GM13977 (cell line): ENCODE measurements around the gene TP73.
"Not testable (repeated sequence)": the region's sequence is repeated elsewhere in the genome, so short reads cannot be mapped to it uniquely, and the experiment has no call there.

Source experiments
- DNase-seq: peaks from one replicate; pipeline ENCODE4 v3.0.0; 2012; ENCODE audit warnings: low spot score
- CTCF ChIP-seq: IDR thresholded peaks from 2 replicates; pipeline ENCODE4 v1.5.1; 2012; ENCODE audit warnings: mild to moderate bottlenecking, control low read depth; ENCODE audit not compliant: insufficient read depth; ENCODE audit errors: extremely low read depth, missing control alignments
- in situ Hi-C: fragments of 300-500 bp; cut with MboI; formaldehyde crosslinking; loops from one replicate; pipeline ENCODE4 v1.12.0; 2022; ENCODE audit warnings: low sequenced_read_pairs, low pct_unique_long_range_greater_than_20kb, mixed read lengths, inconsistent platforms; ENCODE audit not compliant: unreplicated experiment

The TP73 gene

GRCh38 chr1:3618881-3619671 lies 33.2 kb upstream of the TP73 start:
- peak; percentile 81 for TF ChIP-seq CTCF
- in situ Hi-C loops = no loop called here
- DNase-seq = peak; percentile 89

GRCh38 chr1:3620708-3621107 lies 31.6 kb upstream of the TP73 start:
- no peak for DNase-seq
- no peak for TF ChIP-seq CTCF
- in situ Hi-C loops = no loop called here

- in situ Hi-C loops, DNase-seq: not testable (repeated sequence)
- peak; percentile 39 for TF ChIP-seq CTCF
Measured at GRCh38 chr1:3621151-3621671, 31.1 kb upstream of the TP73 start.

- in situ Hi-C loops, DNase-seq: not testable (repeated sequence)
Measured at GRCh38 chr1:3622102-3622501, 30.2 kb upstream of the TP73 start.

GRCh38 chr1:3623441-3624199 lies 28.7 kb upstream of the TP73 start:
- in situ Hi-C loops = no loop called here
- DNase-seq = no peak
- no peak for TF ChIP-seq CTCF

- in situ Hi-C loops = no loop called here
- DNase-seq = peak; percentile 100
- no peak for TF ChIP-seq CTCF
Measured at GRCh38 chr1:3624200-3625136, 27.8 kb upstream of the TP73 start, which contains the start of gene TPRG1L. Gene TPRG1L, plus strand, starts transcription at chr1:3625015. Its CDS starts 58 bp downstream, at chr1:3625073.
